ENCODE results near the gene CACNA2D3.

CACNA2D3 gene

GRCh38 chr3:54572197-54572895 lies 450.0 kb downstream of the CACNA2D3 start:
- H3K4me3 ChIP-seq (ENCODE audit: low read depth, low read length): no peak overlapping the region
- in situ Hi-C loops (cut with HindIII; ENCODE audit: low sequenced_read_pairs): no loop called here
- DNase-seq (ENCODE audit: low read depth, low spot score): no peak
- no peak for TF ChIP-seq CTCF (IDR thresholded peaks at IDR 0.05; ENCODE audit: low read depth, low read length)

- in situ Hi-C loops (cut with HindIII; ENCODE audit: low sequenced_read_pairs): no loop called here
- no peak for DNase-seq (ENCODE audit: low read depth, low spot score)
- no peak overlapping the region for H3K4me3 ChIP-seq (ENCODE audit: low read depth, low read length)
- no peak for TF ChIP-seq CTCF (IDR thresholded peaks at IDR 0.05; ENCODE audit: low read depth, low read length)
Measured at GRCh38 chr3:54573858-54574257, 451.5 kb downstream of the CACNA2D3 start.

GRCh38 chr3:54574906-54575617 lies 452.7 kb downstream of the CACNA2D3 start:
- no peak for TF ChIP-seq CTCF (IDR thresholded peaks at IDR 0.05; ENCODE audit: low read depth, low read length)
- in situ Hi-C loops (cut with HindIII; ENCODE audit: low sequenced_read_pairs): no loop called here
- DNase-seq (ENCODE audit: low read depth, low spot score): no peak
- H3K4me3 ChIP-seq (ENCODE audit: low read depth, low read length): no peak overlapping the region

- in situ Hi-C loops (cut with HindIII; ENCODE audit: low sequenced_read_pairs): no loop called here
- no peak for TF ChIP-seq CTCF (IDR thresholded peaks at IDR 0.05; ENCODE audit: low read depth, low read length)
- DNase-seq (ENCODE audit: low read depth, low spot score): no peak
- no peak overlapping the region for H3K4me3 ChIP-seq (ENCODE audit: low read depth, low read length)
Measured at GRCh38 chr3:54575618-54575960, 453.2 kb downstream of the CACNA2D3 start.

- TF ChIP-seq CTCF (IDR thresholded peaks at IDR 0.05; ENCODE audit: low read depth, low read length): no peak
- in situ Hi-C loops (cut with HindIII; ENCODE audit: low sequenced_read_pairs): no loop called here
- no peak for DNase-seq (ENCODE audit: low read depth, low spot score)
- no peak overlapping the region for H3K4me3 ChIP-seq (ENCODE audit: low read depth, low read length)
Measured at GRCh38 chr3:54577313-54577712, 455.0 kb downstream of the CACNA2D3 start.

- DNase-seq (ENCODE audit: low read depth, low spot score): no peak
- TF ChIP-seq CTCF (IDR thresholded peaks at IDR 0.05; ENCODE audit: low read depth, low read length): no peak
- in situ Hi-C loops (cut with HindIII; ENCODE audit: low sequenced_read_pairs): no loop called here
- H3K4me3 ChIP-seq (ENCODE audit: low read depth, low read length): no peak overlapping the region
Measured at GRCh38 chr3:54578417-54578816, 456.1 kb downstream of the CACNA2D3 start.
